ENCODE data around the gene NET1.

Gene NET1

GRCh38 chr10:5442990-5443370 is 30.6 kb downstream of the NET1 start:
- H3K4me3 ChIP-seq (ENCODE audit: low read length), result no peak overlapping the region
- TF ChIP-seq ZNF274 (IDR thresholded peaks at IDR 0.05; ENCODE audit: low read depth, low read length), result no peak

- no peak for TF ChIP-seq ZNF274 (IDR thresholded peaks at IDR 0.05; ENCODE audit: low read depth, low read length)
- no peak overlapping the region for H3K4me3 ChIP-seq (ENCODE audit: low read length)
These were observed 31.1 kb downstream of the NET1 start for GRCh38 chr10:5443429-5443828.

GRCh38 chr10:5445006-5445405 is 32.6 kb downstream of the NET1 start:
- no peak for TF ChIP-seq ZNF274 (IDR thresholded peaks at IDR 0.05; ENCODE audit: low read depth, low read length)
- no peak overlapping the region for H3K4me3 ChIP-seq (ENCODE audit: low read length)

- TF ChIP-seq ZNF274 (IDR thresholded peaks at IDR 0.05; ENCODE audit: low read depth, low read length), result no peak
- H3K4me3 ChIP-seq (ENCODE audit: low read length), result peak overlapping the region; percentile 37; the same call in 1 of the 2 replicates
These were observed 34.1 kb downstream of the NET1 start for GRCh38 chr10:5446390-5446926.

GRCh38 chr10:5447056-5447455 is 34.7 kb downstream of the NET1 start:
- H3K4me3 ChIP-seq (ENCODE audit: low read length), result no peak overlapping the region; the same call in 1 of the 2 replicates
- TF ChIP-seq ZNF274 (IDR thresholded peaks at IDR 0.05; ENCODE audit: low read depth, low read length), result no peak

- H3K4me3 ChIP-seq (ENCODE audit: low read length), result no peak overlapping the region; the same call in 1 of the 2 replicates
- TF ChIP-seq ZNF274 (IDR thresholded peaks at IDR 0.05; ENCODE audit: low read depth, low read length), result no peak
These were observed 35.3 kb downstream of the NET1 start for GRCh38 chr10:5447611-5448071.

GRCh38 chr10:5448333-5449001 is 36.1 kb downstream of the NET1 start:
- H3K4me3 ChIP-seq (ENCODE audit: low read length), result no peak overlapping the region; the same call in 1 of the 2 replicates
- no peak for TF ChIP-seq ZNF274 (IDR thresholded peaks at IDR 0.05; ENCODE audit: low read depth, low read length)

GRCh38 chr10:5449227-5449626 is 36.9 kb downstream of the NET1 start:
- no peak overlapping the region for H3K4me3 ChIP-seq (ENCODE audit: low read length)
- TF ChIP-seq ZNF274 (IDR thresholded peaks at IDR 0.05; ENCODE audit: low read depth, low read length), result no peak

GRCh38 chr10:5449823-5450222 is 37.5 kb downstream of the NET1 start:
- no peak for TF ChIP-seq ZNF274 (IDR thresholded peaks at IDR 0.05; ENCODE audit: low read depth, low read length)
- peak overlapping the region; percentile 36; the same call in 1 of the 2 replicates for H3K4me3 ChIP-seq (ENCODE audit: low read length)

- no peak for TF ChIP-seq ZNF274 (IDR thresholded peaks at IDR 0.05; ENCODE audit: low read depth, low read length)
- H3K4me3 ChIP-seq (ENCODE audit: low read length), result no peak overlapping the region
These were observed 38.4 kb downstream of the NET1 start for GRCh38 chr10:5450605-5451384.

- H3K4me3 ChIP-seq (ENCODE audit: low read length), result no peak overlapping the region
- no peak for TF ChIP-seq ZNF274 (IDR thresholded peaks at IDR 0.05; ENCODE audit: low read depth, low read length)
These were observed 41.6 kb downstream of the NET1 start for GRCh38 chr10:5453749-5454489.

GRCh38 chr10:5456563-5456962 is 44.2 kb downstream of the NET1 start:
- TF ChIP-seq ZNF274 (IDR thresholded peaks at IDR 0.05; ENCODE audit: low read depth, low read length), result no peak

GRCh38 chr10:5457741-5458140 is 45.4 kb downstream of the NET1 start:
- no peak overlapping the region for H3K4me3 ChIP-seq (ENCODE audit: low read length)
- TF ChIP-seq ZNF274 (IDR thresholded peaks at IDR 0.05; ENCODE audit: low read depth, low read length), result no peak

More at GRCh38 chr10:5456563-5456962, 44.2 kb downstream of the NET1 start:
- no peak overlapping the region for H3K4me3 ChIP-seq (ENCODE audit: low read length)

GRCh38 chr10:5458425-5458824 is 46.1 kb downstream of the NET1 start:
- no peak for TF ChIP-seq ZNF274 (IDR thresholded peaks at IDR 0.05; ENCODE audit: low read depth, low read length)
- H3K4me3 ChIP-seq (ENCODE audit: low read length), result no peak overlapping the region

Measured in GM08714 (cell line).